NCI-H128 (cell line): ENCODE results near the gene FGD5.

ENCODE experiments used
- DNase-seq: peaks from one replicate; lab custom pipeline; 2025; ENCODE audit not compliant: unreplicated experiment; lab: John Stamatoyannopoulos, UW

Gene FGD5

GRCh38 chr3:14818804-14819500 lies at the start of gene FGD5:
FGD5 (plus strand) TSS chr3:14818962; CDS start chr3:14819072, 110 bp downstream.
- no peak for DNase-seq

GRCh38 chr3:14769544-14770325 lies 49.0 kb upstream of the FGD5 start:
- DNase-seq: no peak

- DNase-seq: no peak
These were observed 48.2 kb upstream of the FGD5 start for GRCh38 chr3:14770591-14770990.

GRCh38 chr3:14771593-14772497 lies 46.9 kb upstream of the FGD5 start:
- DNase-seq: no peak

- DNase-seq: no peak
These were observed 46.1 kb upstream of the FGD5 start for GRCh38 chr3:14772533-14773138.

- DNase-seq: no peak
These were observed 45.5 kb upstream of the FGD5 start for GRCh38 chr3:14773281-14773680.

GRCh38 chr3:14773691-14774128 lies 45.1 kb upstream of the FGD5 start:
- no peak for DNase-seq

- DNase-seq: no peak
These were observed 44.3 kb upstream of the FGD5 start for GRCh38 chr3:14774431-14774830.

GRCh38 chr3:14775011-14775410 lies 43.8 kb upstream of the FGD5 start:
- no peak for DNase-seq

GRCh38 chr3:14775563-14775962 lies 43.2 kb upstream of the FGD5 start:
- no peak for DNase-seq

- DNase-seq: no peak
These were observed 39.6 kb upstream of the FGD5 start for GRCh38 chr3:14779069-14779685.

GRCh38 chr3:14780927-14781507 lies 37.7 kb upstream of the FGD5 start:
- no peak for DNase-seq

- DNase-seq: no peak
These were observed 35.2 kb upstream of the FGD5 start for GRCh38 chr3:14783480-14784086.

GRCh38 chr3:14784087-14784681 lies 34.6 kb upstream of the FGD5 start:
- no peak for DNase-seq

GRCh38 chr3:14785207-14786155 lies 33.3 kb upstream of the FGD5 start:
- no peak for DNase-seq

GRCh38 chr3:14786369-14786768 lies 32.4 kb upstream of the FGD5 start:
- DNase-seq: no peak

GRCh38 chr3:14787630-14788029 lies 31.1 kb upstream of the FGD5 start:
- no peak for DNase-seq

GRCh38 chr3:14788644-14789043 lies 30.1 kb upstream of the FGD5 start:
- no peak for DNase-seq
